Calu3 (cell line): Measurements from ENCODE around the gene ESRRG. TPM values are rescaled to one million over a fixed set of nuclear protein-coding genes. Genes with fewer than 3 reads are reported as not detected.

Source experiments
- BruUV-seq: library from RNA; stranded (reverse); fragments of 400-500 nt; replicated peaks from 2 replicates; lab custom pipeline; 2021; lab: Mats Ljungman, UMichigan
- CTCF ChIA-PET: fragments of 300-600 bp; sonication (Branson Sonifier 250); formaldehyde crosslinking; loops from one replicate; lab custom pipeline; 2022; ENCODE audit warnings: antibody characterized with exemption; lab: Charles Lee
- DNase-seq: peaks from one replicate; pipeline ENCODE4 v3.0.0; 2022
- H3K27ac Mint-ChIP-seq: one replicate; pipeline ENCODE4 v1.8.0; 2022; ENCODE audit warnings: mixed read lengths; ENCODE audit not compliant: unreplicated experiment
- H3K27me3 Mint-ChIP-seq: one replicate; pipeline ENCODE4 v1.8.0; 2022; ENCODE audit warnings: mixed read lengths; ENCODE audit not compliant: unreplicated experiment
- H3K36me3 Mint-ChIP-seq: one replicate; pipeline ENCODE4 v1.8.0; 2022; ENCODE audit warnings: mild to moderate bottlenecking, moderate library complexity, mixed read lengths; ENCODE audit not compliant: insufficient read depth, unreplicated experiment
- H3K4me1 Mint-ChIP-seq: one replicate; pipeline ENCODE4 v1.8.0; 2022; ENCODE audit warnings: mild to moderate bottlenecking, low read depth, mixed read lengths; ENCODE audit not compliant: unreplicated experiment
- H3K4me3 Mint-ChIP-seq: one replicate; pipeline ENCODE4 v1.8.0; 2022; ENCODE audit warnings: mild to moderate bottlenecking, low read depth, moderate library complexity, mixed read lengths; ENCODE audit not compliant: unreplicated experiment
- H3K9me3 Mint-ChIP-seq: one replicate; pipeline ENCODE4 v1.8.0; 2022; ENCODE audit warnings: low read depth, mixed read lengths; ENCODE audit not compliant: unreplicated experiment
- intact Hi-C: fragments of 100-400 bp; cut with micrococcal nuclease; formaldehyde crosslinking; loops from one replicate; pipeline ENCODE4 v1.10.0; 2022; ENCODE audit not compliant: unreplicated experiment
- total RNA-seq: library from RNA; stranded (reverse); gene quantifications from 2 replicates; pipeline ENCODE4 v1.2.3, GENCODE V29; 2022
- TF ChIP-seq, protein P1 (sequence below): fragments of 200-600 bp; IDR thresholded peaks from one replicate; pipeline ENCODE4 v1.8.0; 2022; ENCODE audit warnings: antibody characterized with exemption; ENCODE audit not compliant: unreplicated experiment

The ESRRG gene
- total RNA-seq, 1 experiment from 2014 or later = 1.3 TPM

DNA sequence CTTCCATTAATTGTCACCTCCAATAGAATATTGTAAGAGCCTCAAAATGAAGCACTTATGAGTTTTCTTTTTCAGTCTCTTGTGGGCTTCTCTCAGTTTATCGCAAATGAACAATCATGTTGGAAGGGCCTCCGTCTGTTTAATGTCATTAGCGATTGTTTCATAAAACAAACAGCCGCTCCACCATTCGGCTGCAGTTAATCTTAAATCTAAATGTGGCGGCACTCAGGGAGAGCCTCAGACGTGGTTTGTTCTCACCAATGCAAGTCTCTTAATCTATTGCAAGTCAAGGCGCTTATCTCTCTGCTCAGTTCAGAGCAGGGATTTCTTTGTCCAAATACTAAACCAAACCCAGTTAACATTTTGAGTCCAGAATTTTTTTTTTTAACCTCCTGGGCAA is 34.9 kb upstream of the ESRRG start:
- Mint-ChIP-seq H3K27me3 (no peaks in the 10 kb centered on the region), H3K36me3 (no peaks in the 10 kb centered on the region), H3K4me3 (no peak overlapping the region), H3K9me3 (no peaks in the 10 kb centered on the region), H3K4me1 (no peaks in the 10 kb centered on the region), H3K27ac (no peak overlapping the region)
- TF ChIP-seq, protein P1, sequence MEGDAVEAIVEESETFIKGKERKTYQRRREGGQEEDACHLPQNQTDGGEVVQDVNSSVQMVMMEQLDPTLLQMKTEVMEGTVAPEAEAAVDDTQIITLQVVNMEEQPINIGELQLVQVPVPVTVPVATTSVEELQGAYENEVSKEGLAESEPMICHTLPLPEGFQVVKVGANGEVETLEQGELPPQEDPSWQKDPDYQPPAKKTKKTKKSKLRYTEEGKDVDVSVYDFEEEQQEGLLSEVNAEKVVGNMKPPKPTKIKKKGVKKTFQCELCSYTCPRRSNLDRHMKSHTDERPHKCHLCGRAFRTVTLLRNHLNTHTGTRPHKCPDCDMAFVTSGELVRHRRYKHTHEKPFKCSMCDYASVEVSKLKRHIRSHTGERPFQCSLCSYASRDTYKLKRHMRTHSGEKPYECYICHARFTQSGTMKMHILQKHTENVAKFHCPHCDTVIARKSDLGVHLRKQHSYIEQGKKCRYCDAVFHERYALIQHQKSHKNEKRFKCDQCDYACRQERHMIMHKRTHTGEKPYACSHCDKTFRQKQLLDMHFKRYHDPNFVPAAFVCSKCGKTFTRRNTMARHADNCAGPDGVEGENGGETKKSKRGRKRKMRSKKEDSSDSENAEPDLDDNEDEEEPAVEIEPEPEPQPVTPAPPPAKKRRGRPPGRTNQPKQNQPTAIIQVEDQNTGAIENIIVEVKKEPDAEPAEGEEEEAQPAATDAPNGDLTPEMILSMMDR = no peak
- CTCF ChIA-PET = no interaction called here
- BruUV-seq = no TSS peak
- intact Hi-C loops = no loop called here
- no peak for DNase-seq

DNA sequence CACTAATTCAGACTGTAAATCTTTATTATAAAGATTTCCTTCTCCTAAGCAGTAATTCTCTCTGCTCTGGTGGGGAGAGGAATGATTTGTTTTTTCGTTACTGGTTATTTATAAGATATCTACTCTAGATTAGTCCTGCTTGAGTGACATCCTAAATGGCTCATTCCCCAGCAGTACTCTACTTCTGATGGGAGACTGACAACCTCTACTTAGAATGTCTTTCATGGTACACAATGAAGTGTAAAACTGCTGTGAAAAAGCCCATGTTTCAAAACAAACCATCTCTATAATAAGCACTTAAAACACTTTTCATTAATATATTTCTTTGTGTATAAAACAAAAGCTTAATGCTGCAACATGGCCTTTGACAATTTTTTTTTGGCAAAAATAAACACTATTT is 33.9 kb upstream of the ESRRG start:
- Mint-ChIP-seq H3K4me3 (no peak overlapping the region), H3K4me1 (no peaks in the 10 kb centered on the region), H3K27me3 (no peaks in the 10 kb centered on the region), H3K36me3 (no peaks in the 10 kb centered on the region), H3K27ac (no peak overlapping the region), H3K9me3 (no peaks in the 10 kb centered on the region)
- BruUV-seq = no TSS peak
- CTCF ChIA-PET = interaction anchor here (0.6 kb wide), 1 partner anchor 72 kb away, joined by 3 read pairs; no protein-coding TSS in a partner anchor
- TF ChIP-seq, protein P1 = no peak
- intact Hi-C loops = no loop called here
- no peak for DNase-seq

DNA sequence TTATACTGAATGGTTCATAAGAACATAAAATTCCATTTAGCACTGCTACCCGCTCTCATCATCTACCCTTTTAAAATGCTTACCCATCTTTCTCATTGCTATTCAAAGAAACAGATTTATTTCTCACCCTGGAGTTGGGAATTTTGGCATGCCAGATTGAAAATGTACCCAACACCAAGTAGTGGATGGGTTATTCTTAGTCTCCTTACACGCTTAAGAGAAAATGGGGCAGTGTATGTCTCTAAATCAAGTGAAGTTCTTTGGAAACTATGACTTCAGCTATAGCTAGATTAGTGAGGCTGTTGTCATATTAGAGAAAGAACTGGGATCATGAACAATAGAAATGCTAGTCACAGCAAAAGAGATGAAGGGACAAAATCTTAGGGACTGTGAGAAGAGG is 27.7 kb upstream of the ESRRG start:
- Mint-ChIP-seq H3K9me3 (no peaks in the 10 kb centered on the region), H3K4me1 (no peaks in the 10 kb centered on the region), H3K4me3 (no peak overlapping the region), H3K36me3 (no peaks in the 10 kb centered on the region), H3K27me3 (no peaks in the 10 kb centered on the region), H3K27ac (no peak overlapping the region)
- TF ChIP-seq, protein P1 = no peak
- no TSS peak for BruUV-seq
- DNase-seq = no peak
- CTCF ChIA-PET = no interaction called here
- intact Hi-C loops = loop anchor here (2.0 to 5.0 kb wide), 4 partner anchors 210 to 996 kb away; no protein-coding TSS in a partner anchor

DNA sequence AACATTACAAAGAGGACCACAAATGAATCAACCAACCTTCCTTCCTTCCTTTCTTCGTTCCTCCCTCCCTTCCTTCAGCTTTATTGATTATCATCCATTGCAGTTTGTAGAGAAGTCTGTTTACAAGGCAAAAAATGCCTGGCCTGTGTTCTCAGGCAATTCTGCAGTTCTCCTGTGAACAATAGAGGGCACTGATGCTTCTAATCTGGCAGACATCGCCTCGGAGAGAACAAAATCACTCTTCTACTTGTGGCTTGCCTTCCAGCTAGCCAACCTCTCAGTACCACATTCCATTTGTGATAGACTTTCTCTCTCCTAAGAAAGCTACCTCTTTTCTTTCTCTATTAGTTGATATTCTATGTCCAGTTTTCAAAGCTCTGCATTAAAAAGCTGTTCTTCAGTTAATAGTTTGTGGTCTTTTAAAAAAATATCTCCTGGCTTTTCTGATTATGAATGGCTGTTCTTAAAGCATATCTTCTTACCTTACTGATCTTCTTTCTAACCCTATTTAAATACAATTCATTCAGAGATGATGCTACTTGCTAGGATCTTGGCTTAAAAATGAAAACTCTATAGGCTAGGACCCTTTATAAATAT is 26.9 kb upstream of the ESRRG start:
- CTCF ChIA-PET = interaction anchor here (0.7 to 1.3 kb wide), 2 partner anchors 279 to 583 kb away, joined by 3 read pairs; no protein-coding TSS in a partner anchor
- H3K36me3 Mint-ChIP-seq = no peaks in the 10 kb centered on the region
- H3K27me3 Mint-ChIP-seq = no peaks in the 10 kb centered on the region
- intact Hi-C loops = loop anchor here (2.0 to 5.0 kb wide), 4 partner anchors 211 to 997 kb away; no protein-coding TSS in a partner anchor
- H3K4me1 Mint-ChIP-seq = no peaks in the 10 kb centered on the region
- DNase-seq = peak; percentile 29
- H3K27ac Mint-ChIP-seq = no peak overlapping the region
- no peaks in the 10 kb centered on the region for H3K9me3 Mint-ChIP-seq
- TF ChIP-seq, protein P1 = peak; percentile 59
- H3K4me3 Mint-ChIP-seq = no peak overlapping the region
- BruUV-seq = no TSS peak
